A549 (cell line): ENCODE measurements around the gene SMCO4. TPM values are rescaled to one million over a fixed set of nuclear protein-coding genes. Genes with fewer than 3 reads are reported as not detected.

ENCODE experiments used
- ATAC-seq, 2 experiments: fragments of 200-7000 bp in 1 of 2; fragments of >200 bp in 1 of 2; cut with Nextera tagmentation in 1 of 2; cut with Tn5 transposase in 1 of 2; 3 replicates each; pipeline versions ENCODE4 v1.8.0 to v1.9.1; 2018 to 2020; ENCODE audit warnings: mild to moderate bottlenecking in 1 of 2, moderate library complexity in 1 of 2
- CTCF ChIA-PET: fragments of 300-600 bp; sonication (Branson Sonifier 250); formaldehyde crosslinking; extraction: SDS; loops from one replicate; lab custom pipeline; 2021; ENCODE audit warnings: antibody characterized with exemption, inconsistent platforms; lab: Yijun Ruan, JAX
- POLR2A ChIA-PET: fragments of 350-600 bp; formaldehyde crosslinking; extraction: SDS; loops from one replicate; lab custom pipeline; 2021; ENCODE audit warnings: antibody characterized with exemption, inconsistent platforms; lab: Yijun Ruan, JAX
- DNase-seq, 2 experiments: peaks; one replicate each; pipeline versions ENCODE4 v3.0.0 to v3.0.0-alpha.2; 2011 to 2016; ENCODE audit warnings: low read depth in 1 of 2, low spot score in 1 of 2
- FAIRE-seq: peaks from 2 replicates; lab custom pipeline; 2011; peaks lifted over from hg19 to GRCh38; lab: Jason Lieb, UNC
- H3K27ac ChIP-seq, 2 experiments: fragments of >200 bp; sonication (Bioruptor Twin); formaldehyde crosslinking; 3 replicates each; pipeline ENCODE4 v1.5.1; 2016 to 2017
- H3K4me1 ChIP-seq: fragments of >200 bp; sonication (Bioruptor Twin); formaldehyde crosslinking; 3 replicates; pipeline ENCODE4 v1.6.1; 2016
- H3K4me2 ChIP-seq: fragments of >200 bp; sonication (Bioruptor Twin); formaldehyde crosslinking; 3 replicates; pipeline ENCODE4 v1.6.1; 2016
- H3K4me3 ChIP-seq: fragments of >200 bp; sonication (Bioruptor Twin); formaldehyde crosslinking; 3 replicates; pipeline ENCODE4 v1.5.1; 2016
- H3K9me3 ChIP-seq: fragments of >200 bp; sonication (Bioruptor Twin); formaldehyde crosslinking; 3 replicates; pipeline ENCODE4 v1.6.1; 2016
- BHLHE40 ChIP-seq: IDR thresholded peaks from 2 replicates; pipeline ENCODE4 v1.6.1; 2012; ENCODE audit warnings: low read depth, low read length, inconsistent platforms
- CBX2 ChIP-seq: fragments of 200-600 bp; sonication (generic); IDR thresholded peaks from 2 replicates; pipeline ENCODE4 v1.6.1; 2016; ENCODE audit warnings: low read depth, mild to moderate bottlenecking, borderline replicate concordance
- CEBPB ChIP-seq, 2 experiments: fragments of >200 bp in 1 of 2; sonication (Bioruptor Twin) in 1 of 2; formaldehyde crosslinking in 1 of 2; IDR thresholded peaks; 2 replicates each; pipeline ENCODE4 v1.6.1; 2012 to 2016
- EHF ChIP-seq: fragments of 250-450 bp; sonication (Bioruptor Pico); IDR thresholded peaks from 2 replicates; pipeline ENCODE4 v1.5.0; 2020; ENCODE audit warnings: mild to moderate bottlenecking
- FOSB ChIP-seq: fragments of 250-450 bp; sonication (Bioruptor Pico); IDR thresholded peaks from 2 replicates; pipeline ENCODE4 v1.5.0; 2020; ENCODE audit warnings: mild to moderate bottlenecking, moderate library complexity
- FOSL2 ChIP-seq, 2 experiments: fragments of 450-650 bp in 1 of 2; fragments of >200 bp in 1 of 2; sonication (Bioruptor Twin) in 1 of 2; formaldehyde crosslinking; IDR thresholded peaks; 2 replicates each; pipeline versions ENCODE4 v1.5.0 to v1.6.1; 2016 to 2020; ENCODE audit warnings: mild to moderate bottlenecking in 1 of 2, moderate library complexity in 1 of 2
- KDM5A ChIP-seq: fragments of 200-600 bp; sonication (generic); IDR thresholded peaks from 2 replicates; pipeline ENCODE4 v1.6.1; 2016; ENCODE audit warnings: antibody characterized with exemption, mild to moderate bottlenecking
- MAZ ChIP-seq: fragments of 150-350 bp; IDR thresholded peaks from 2 replicates; pipeline ENCODE4 v1.6.1; 2014; ENCODE audit warnings: antibody characterized with exemption, low read depth, low read length, borderline replicate concordance
- RARB ChIP-seq: fragments of 250-450 bp; sonication (Bioruptor Pico); IDR thresholded peaks from 2 replicates; pipeline ENCODE4 v1.8.0; 2021; ENCODE audit warnings: mild to moderate bottlenecking, moderate library complexity
- RNF2 ChIP-seq: fragments of 200-600 bp; sonication (generic); IDR thresholded peaks from 2 replicates; pipeline ENCODE4 v1.6.1; 2016; ENCODE audit warnings: low read depth, mild to moderate bottlenecking, antibody characterized with exemption, moderate library complexity, borderline replicate concordance
- SMC3 ChIP-seq: fragments of >200 bp; sonication (Bioruptor Twin); formaldehyde crosslinking; IDR thresholded peaks from 3 replicates; pipeline ENCODE4 v1.6.1; 2018; ENCODE audit warnings: inconsistent platforms
- SREBF2 ChIP-seq: fragments of 450-650 bp; IDR thresholded peaks from 2 replicates; pipeline ENCODE4 v1.6.1; 2014; ENCODE audit warnings: mild to moderate bottlenecking, moderate library complexity
- TFCP2L1 ChIP-seq: fragments of 250-450 bp; sonication (Bioruptor Pico); IDR thresholded peaks from 2 replicates; pipeline ENCODE4 v1.5.0; 2021; ENCODE audit warnings: mild to moderate bottlenecking
- ZFP36 ChIP-seq: fragments of 450-650 bp; IDR thresholded peaks from 2 replicates; pipeline ENCODE4 v1.6.1; 2014; ENCODE audit warnings: borderline replicate concordance; ENCODE audit not compliant: partially characterized antibody
- WGBS: methylation state at CpG from one replicate; pipeline ENCODE4 v1.1.6; 2017; ENCODE audit errors: missing lambda C conversion rate; 5-methylcytosine and 5-hydroxymethylcytosine counted together
- polyA plus RNA-seq, 4 experiments: library from polyadenylated mRNA; depleted of rRNA in 3 of 4; stranded (reverse); fragments of >200 nt; fragmentation: RNase III in 1 of 4; extraction: RNeasy Plus Mini Kit Qiagen cat#74134 plus additional on column Dnase treatment in 1 of 4; gene quantifications; 2 replicates in 3 of 4; 3 replicates in 1 of 4; pipeline ENCODE4 v1.2.3, GENCODE V29; 2011 to 2017
- TF ChIP-seq, protein P1 (sequence below): fragments of 250-450 bp; sonication (Bioruptor Pico); IDR thresholded peaks from 2 replicates; pipeline ENCODE4 v1.5.0; 2020; ENCODE audit warnings: low read depth, mild to moderate bottlenecking, moderate library complexity
- TF ChIP-seq, protein P2 (sequence below): IDR thresholded peaks from 2 replicates; pipeline ENCODE4 v1.6.1; 2012
- TF ChIP-seq, protein P3 (sequence below): IDR thresholded peaks from 2 replicates; pipeline ENCODE4 v1.6.1; 2012
- TF ChIP-seq, protein P4 (sequence below): fragments of >200 bp; sonication (Bioruptor Twin); formaldehyde crosslinking; IDR thresholded peaks from 3 replicates; pipeline ENCODE4 v1.6.1; 2016

SMCO4 gene
- polyA plus RNA-seq, 2 of the 4 experiments (the other 2 are of a cell fraction): 11.9 to 14.8 TPM

DNA sequence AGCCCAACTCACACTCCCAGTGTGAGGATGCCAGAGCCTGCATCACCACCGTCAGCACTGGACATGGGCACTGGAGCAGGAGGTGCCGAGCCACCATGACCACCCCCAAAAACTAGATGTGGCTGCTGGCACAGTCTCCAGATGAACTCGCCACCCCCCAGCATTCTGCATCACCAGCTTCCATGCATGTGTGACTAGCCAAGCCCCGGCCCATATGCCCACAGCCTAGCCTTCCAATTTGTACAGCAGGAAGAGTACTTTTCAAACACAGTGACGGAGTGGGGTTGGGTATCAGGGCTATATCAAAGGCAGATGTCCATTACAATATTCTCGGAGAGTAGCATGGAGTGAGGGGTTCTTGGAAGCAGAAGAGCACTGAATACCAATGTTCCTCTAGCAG, 62.9 kb downstream of the SMCO4 start (continued):
- TF ChIP-seq MAZ (no peak), ZFP36 (no peak), FOSB (CRISPR knock-in tag) (no peak), EHF (CRISPR knock-in tag) (no peak), TFCP2L1 (no peak)

DNA sequence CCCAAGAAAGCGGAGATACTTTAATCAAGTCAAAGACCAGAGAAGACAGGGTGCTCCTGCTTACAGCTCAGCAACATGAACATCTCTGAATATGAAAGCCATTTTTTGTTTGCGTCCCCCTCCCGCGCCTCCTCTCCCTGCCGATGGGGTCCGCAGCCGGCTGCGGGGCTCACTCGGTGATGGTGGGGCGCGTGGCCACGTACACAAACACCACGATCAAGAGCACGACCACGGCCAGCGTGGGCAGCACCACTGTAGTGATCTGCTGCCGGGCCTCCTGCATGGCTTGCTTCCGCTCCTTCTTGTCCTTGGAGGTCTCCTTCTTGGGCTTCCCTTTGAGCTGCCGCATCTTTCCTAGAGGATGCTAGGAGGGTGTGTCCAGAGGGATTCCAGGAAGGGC, 64.3 kb downstream of the SMCO4 start:
- ChIA-PET CTCF (interaction anchor here (0.7 to 0.8 kb wide), 2 partner anchors 11 to 41 kb away, joined by 3 read pairs; no protein-coding TSS in a partner anchor), POLR2A (no interaction called here)
- DNase-seq: no peak
- ATAC-seq: no peak
- TF ChIP-seq CBX2 (no peak), RNF2 (no peak), SREBF2 (no peak), KDM5A (no peak), RARB (CRISPR knock-in tag) (no peak), SMC3 (no peak)
- TF ChIP-seq, protein P1, sequence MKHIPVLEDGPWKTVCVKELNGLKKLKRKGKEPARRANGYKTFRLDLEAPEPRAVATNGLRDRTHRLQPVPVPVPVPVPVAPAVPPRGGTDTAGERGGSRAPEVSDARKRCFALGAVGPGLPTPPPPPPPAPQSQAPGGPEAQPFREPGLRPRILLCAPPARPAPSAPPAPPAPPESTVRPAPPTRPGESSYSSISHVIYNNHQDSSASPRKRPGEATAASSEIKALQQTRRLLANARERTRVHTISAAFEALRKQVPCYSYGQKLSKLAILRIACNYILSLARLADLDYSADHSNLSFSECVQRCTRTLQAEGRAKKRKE: no peak
- TF ChIP-seq, protein P2, sequence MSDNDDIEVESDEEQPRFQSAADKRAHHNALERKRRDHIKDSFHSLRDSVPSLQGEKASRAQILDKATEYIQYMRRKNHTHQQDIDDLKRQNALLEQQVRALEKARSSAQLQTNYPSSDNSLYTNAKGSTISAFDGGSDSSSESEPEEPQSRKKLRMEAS: no peak
- 90% methylated on average over 18 of the region's 19 CpGs for WGBS
- Histone ChIP-seq H3K4me1 (peaks cover 15% of the 10 kb centered on the region), H3K9me3 (0 out of 3 replicates have a peak, but pooled peaks cover 3% of the 10 kb centered on the region), H3K4me2 (no peak overlapping the region), H3K27ac (no peak overlapping the region), H3K4me3 (no peak overlapping the region)
- no peak for FAIRE-seq

DNA sequence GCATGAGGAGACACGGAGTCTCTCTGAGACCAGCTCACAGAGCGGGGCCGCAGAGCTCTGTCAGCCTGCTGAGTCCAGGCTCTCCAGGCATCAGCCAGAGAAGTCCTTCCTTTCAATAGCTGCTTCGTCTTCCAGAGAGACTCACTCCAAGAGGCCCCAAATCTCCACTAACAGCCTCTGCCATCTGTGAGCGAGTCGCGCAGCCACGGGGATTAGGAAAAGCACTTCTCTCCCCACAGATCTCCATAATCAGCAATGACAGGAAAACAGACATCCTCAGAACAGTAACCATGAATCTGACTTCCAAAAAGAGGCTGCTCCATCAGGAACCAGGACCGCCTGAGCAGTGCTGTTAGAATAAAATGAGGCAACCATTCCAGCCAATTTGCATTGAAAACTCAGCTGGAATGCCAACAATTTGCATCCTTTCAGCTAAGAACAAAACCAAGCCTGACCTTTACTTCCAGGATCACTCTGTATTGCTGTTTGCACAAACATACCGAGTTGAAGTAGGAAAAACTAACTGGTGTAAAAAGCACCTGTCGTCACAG, 65.4 kb downstream of the SMCO4 start:
- H3K4me1 ChIP-seq: peaks cover 15% of the 10 kb centered on the region
- no peak overlapping the region for H3K4me2 ChIP-seq
- POLR2A ChIA-PET: no interaction called here
- CTCF ChIA-PET: no interaction called here
- 93% methylated on average over 11 of the region's 11 CpGs for WGBS
- H3K27ac ChIP-seq: no peak overlapping the region
- TF ChIP-seq, protein P3, sequence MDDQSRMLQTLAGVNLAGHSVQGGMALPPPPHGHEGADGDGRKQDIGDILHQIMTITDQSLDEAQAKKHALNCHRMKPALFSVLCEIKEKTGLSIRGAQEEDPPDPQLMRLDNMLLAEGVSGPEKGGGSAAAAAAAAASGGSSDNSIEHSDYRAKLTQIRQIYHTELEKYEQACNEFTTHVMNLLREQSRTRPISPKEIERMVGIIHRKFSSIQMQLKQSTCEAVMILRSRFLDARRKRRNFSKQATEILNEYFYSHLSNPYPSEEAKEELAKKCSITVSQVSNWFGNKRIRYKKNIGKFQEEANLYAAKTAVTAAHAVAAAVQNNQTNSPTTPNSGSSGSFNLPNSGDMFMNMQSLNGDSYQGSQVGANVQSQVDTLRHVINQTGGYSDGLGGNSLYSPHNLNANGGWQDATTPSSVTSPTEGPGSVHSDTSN: no peak
- H3K9me3 ChIP-seq: 0 out of 3 replicates have a peak, but pooled peaks cover 3% of the 10 kb centered on the region
- DNase-seq: no peak
- no peak for FAIRE-seq
- H3K4me3 ChIP-seq: no peak overlapping the region
- ATAC-seq: no peak; a peak in 1 of 6 replicates

DNA sequence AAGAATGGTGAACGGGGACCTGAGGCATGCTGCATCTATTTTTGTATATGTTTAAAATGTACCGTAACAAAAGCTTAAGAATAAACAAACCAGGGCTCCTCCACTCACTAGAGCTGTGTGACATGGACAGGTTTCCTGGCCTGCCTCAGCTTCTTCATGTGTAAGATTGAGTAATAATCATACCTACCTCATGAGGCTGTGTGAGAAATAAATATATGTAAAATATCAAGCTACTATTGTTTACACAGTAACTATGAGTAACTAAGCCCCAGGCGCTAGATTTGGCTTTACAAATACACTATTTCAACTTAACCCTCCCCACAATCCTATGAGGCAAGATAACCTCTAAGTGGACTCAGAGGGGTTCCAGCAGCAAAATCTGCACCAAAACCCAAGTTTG, 66.4 kb downstream of the SMCO4 start:
- Histone ChIP-seq H3K27ac (no peak overlapping the region), H3K4me1 (peaks cover 15% of the 10 kb centered on the region), H3K4me3 (no peak overlapping the region), H3K9me3 (0 out of 3 replicates have a peak, but pooled peaks cover 3% of the 10 kb centered on the region), H3K4me2 (peak overlapping the region; percentile 42)
- ATAC-seq: peak; percentile 65 to 86
- ChIA-PET CTCF (no interaction called here), POLR2A (no interaction called here)
- no peak for FAIRE-seq
- TF ChIP-seq CEBPB (IDR thresholded peaks at IDR 0.05): peak in 1 of 2 experiments; percentile 24; a peak in 1 of 4 replicates
- TF ChIP-seq MAZ: no peak
- no peak for TF ChIP-seq ZFP36
- TF ChIP-seq, protein P4, sequence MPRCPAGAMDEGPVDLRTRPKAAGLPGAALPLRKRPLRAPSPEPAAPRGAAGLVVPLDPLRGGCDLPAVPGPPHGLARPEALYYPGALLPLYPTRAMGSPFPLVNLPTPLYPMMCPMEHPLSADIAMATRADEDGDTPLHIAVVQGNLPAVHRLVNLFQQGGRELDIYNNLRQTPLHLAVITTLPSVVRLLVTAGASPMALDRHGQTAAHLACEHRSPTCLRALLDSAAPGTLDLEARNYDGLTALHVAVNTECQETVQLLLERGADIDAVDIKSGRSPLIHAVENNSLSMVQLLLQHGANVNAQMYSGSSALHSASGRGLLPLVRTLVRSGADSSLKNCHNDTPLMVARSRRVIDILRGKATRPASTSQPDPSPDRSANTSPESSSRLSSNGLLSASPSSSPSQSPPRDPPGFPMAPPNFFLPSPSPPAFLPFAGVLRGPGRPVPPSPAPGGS: no peak
- no peak for TF ChIP-seq FOSL2 (IDR thresholded peaks at IDR 0.05)
- TF ChIP-seq FOSL2 (CRISPR knock-in tag; IDR thresholded peaks at IDR 0.05): peak; percentile 18; the same call in 1 of the 2 replicates
- TF ChIP-seq BHLHE40: no peak
- DNase-seq: peak; percentile 6 to 36
- 16% methylated on average over 3 of the region's 3 CpGs for WGBS
